UCSD-AML1 (cell line): ENCODE results near the gene RNF168.
"Not testable (repeated sequence)": the region's sequence is repeated elsewhere in the genome, so short reads cannot be mapped to it uniquely, and the experiment has no call there.

ENCODE experiments used
- DNase-seq: peaks from one replicate; lab custom pipeline; 2025; ENCODE audit not compliant: unreplicated experiment; lab: John Stamatoyannopoulos, UW

The RNF168 gene

GRCh38 chr3:196503196-196504076 is at the start of gene RNF168:
Gene RNF168, minus strand, starts transcription at chr3:196503768. Its CDS starts 595 bp downstream, at chr3:196503173.
- peak; percentile 97 for DNase-seq

- DNase-seq, result no peak
These were observed 48.7 kb upstream of the RNF168 start for GRCh38 chr3:196552253-196552652.

GRCh38 chr3:196550172-196550571 is 46.6 kb upstream of the RNF168 start:
- not testable (repeated sequence) for DNase-seq

- not testable (repeated sequence) for DNase-seq
These were observed 45.7 kb upstream of the RNF168 start for GRCh38 chr3:196549312-196549711.

- no peak for DNase-seq
These were observed 43.5 kb upstream of the RNF168 start for GRCh38 chr3:196547067-196547466.

- DNase-seq, result no peak
These were observed 43.0 kb upstream of the RNF168 start for GRCh38 chr3:196546537-196546936.

- DNase-seq, result no peak
These were observed 41.0 kb upstream of the RNF168 start for GRCh38 chr3:196544491-196544992.

GRCh38 chr3:196541684-196542445 is 38.3 kb upstream of the RNF168 start:
- DNase-seq, result no peak

- peak; percentile 14 for DNase-seq
These were observed 33.9 kb upstream of the RNF168 start for GRCh38 chr3:196537319-196537984.

GRCh38 chr3:196533260-196533681 is 29.7 kb upstream of the RNF168 start:
- DNase-seq, result no peak

GRCh38 chr3:196531418-196531817 is 27.9 kb upstream of the RNF168 start:
- no peak for DNase-seq

GRCh38 chr3:196528639-196529233 is 25.2 kb upstream of the RNF168 start:
- DNase-seq, result peak; percentile 88

- no peak for DNase-seq
These were observed 21.6 kb upstream of the RNF168 start for GRCh38 chr3:196525141-196525540.

- DNase-seq, result no peak
These were observed 21.0 kb upstream of the RNF168 start for GRCh38 chr3:196524527-196524926.

- no peak for DNase-seq
These were observed 20.3 kb upstream of the RNF168 start for GRCh38 chr3:196523841-196524240.

GRCh38 chr3:196521291-196521690 is 17.7 kb upstream of the RNF168 start:
- not testable (repeated sequence) for DNase-seq

GRCh38 chr3:196519718-196520082 is 16.1 kb upstream of the RNF168 start:
- DNase-seq, result no peak

- peak; percentile 66 for DNase-seq
These were observed 15.6 kb upstream of the RNF168 start for GRCh38 chr3:196518966-196519717.

- no peak for DNase-seq
These were observed 14.4 kb upstream of the RNF168 start for GRCh38 chr3:196517919-196518318.

- no peak for DNase-seq
These were observed 13.7 kb upstream of the RNF168 start for GRCh38 chr3:196517162-196517800.
